Measurements from ENCODE around the gene RUNX1.
"Not testable (repeated sequence)": the region's sequence is repeated elsewhere in the genome, so short reads cannot be mapped to it uniquely, and the experiment has no call there.

Gene RUNX1

GRCh38 chr21:34967509-34968289 is 81.4 kb downstream of the RUNX1 start:
- 90% methylated on average over 10 of the region's 10 CpGs for WGBS
- Histone ChIP-seq H3K36me3 (ENCODE audit: insufficient read depth, low read length) (no peaks in the 10 kb centered on the region), H3K4me3 (ENCODE audit: low read length) (no peak overlapping the region), H3K4me1 (ENCODE audit: insufficient read depth, low read length) (no peaks in the 10 kb centered on the region), H3K27me3 (ENCODE audit: insufficient read depth, low read length) (no peaks in the 10 kb centered on the region), H3K27ac (ENCODE audit: low read depth, low read length) (no peak overlapping the region), H3K9me3 (ENCODE audit: insufficient read depth, low read depth, low read length) (no peaks in the 10 kb centered on the region), H3K9ac (ENCODE audit: low read depth, low read length) (no peak overlapping the region)

- H3K27ac ChIP-seq (ENCODE audit: low read depth, low read length) = not testable (repeated sequence)
- WGBS = 96% methylated on average over 11 of the region's 11 CpGs
Observed at GRCh38 chr21:34966881-34967280, 82.2 kb downstream of the RUNX1 start.

GRCh38 chr21:34965200-34966174 is 83.6 kb downstream of the RUNX1 start:
- WGBS = 94% methylated on average over 10 of the region's 10 CpGs
- H3K36me3 ChIP-seq (ENCODE audit: insufficient read depth, low read length) = no peaks in the 10 kb centered on the region
- H3K4me1 ChIP-seq (ENCODE audit: insufficient read depth, low read length) = no peaks in the 10 kb centered on the region
- H3K9me3 ChIP-seq (ENCODE audit: insufficient read depth, low read depth, low read length) = no peaks in the 10 kb centered on the region
- H3K27me3 ChIP-seq (ENCODE audit: insufficient read depth, low read length) = no peaks in the 10 kb centered on the region
- H3K4me3 ChIP-seq (ENCODE audit: low read length) = no peak overlapping the region
- H3K9ac ChIP-seq (ENCODE audit: low read depth, low read length) = no peak overlapping the region
- no peak overlapping the region for H3K27ac ChIP-seq (ENCODE audit: low read depth, low read length)

More at GRCh38 chr21:34966881-34967280, 82.2 kb downstream of the RUNX1 start:
- H3K9ac ChIP-seq (ENCODE audit: low read depth, low read length); H3K4me3 ChIP-seq (ENCODE audit: low read length); H3K9me3 ChIP-seq (ENCODE audit: insufficient read depth, low read depth, low read length); H3K27me3 ChIP-seq (ENCODE audit: insufficient read depth, low read length); H3K36me3 ChIP-seq (ENCODE audit: insufficient read depth, low read length); H3K4me1 ChIP-seq (ENCODE audit: insufficient read depth, low read length): not testable (repeated sequence)

- Histone ChIP-seq H3K9ac (ENCODE audit: low read depth, low read length) (no peak overlapping the region), H3K27me3 (ENCODE audit: insufficient read depth, low read length) (no peaks in the 10 kb centered on the region)
- WGBS = 91% methylated on average over 16 of the region's 16 CpGs
Observed at GRCh38 chr21:34962586-34963222, 86.4 kb downstream of the RUNX1 start.

GRCh38 chr21:34962136-34962535 is 87.0 kb downstream of the RUNX1 start:
- no peak overlapping the region for H3K27ac ChIP-seq (ENCODE audit: low read depth, low read length)
- H3K27me3 ChIP-seq (ENCODE audit: insufficient read depth, low read length) = no peaks in the 10 kb centered on the region
- H3K4me3 ChIP-seq (ENCODE audit: low read length) = no peak overlapping the region
- no peak overlapping the region for H3K9ac ChIP-seq (ENCODE audit: low read depth, low read length)
- H3K36me3 ChIP-seq (ENCODE audit: insufficient read depth, low read length) = no peaks in the 10 kb centered on the region
- no peaks in the 10 kb centered on the region for H3K9me3 ChIP-seq (ENCODE audit: insufficient read depth, low read depth, low read length)
- 85% methylated on average over 2 of the region's 2 CpGs for WGBS
- no peaks in the 10 kb centered on the region for H3K4me1 ChIP-seq (ENCODE audit: insufficient read depth, low read length)

More at GRCh38 chr21:34962586-34963222, 86.4 kb downstream of the RUNX1 start:
- no peaks in the 10 kb centered on the region for H3K36me3 ChIP-seq (ENCODE audit: insufficient read depth, low read length)
- H3K9me3 ChIP-seq (ENCODE audit: insufficient read depth, low read depth, low read length) = no peaks in the 10 kb centered on the region
- no peaks in the 10 kb centered on the region for H3K4me1 ChIP-seq (ENCODE audit: insufficient read depth, low read length)
- no peak overlapping the region for H3K27ac ChIP-seq (ENCODE audit: low read depth, low read length)
- no peak overlapping the region for H3K4me3 ChIP-seq (ENCODE audit: low read length)

GRCh38 chr21:34960687-34961086 is 88.4 kb downstream of the RUNX1 start:
- no peak overlapping the region for H3K4me3 ChIP-seq (ENCODE audit: low read length)
- no peak overlapping the region for H3K27ac ChIP-seq (ENCODE audit: low read depth, low read length)
- no peaks in the 10 kb centered on the region for H3K27me3 ChIP-seq (ENCODE audit: insufficient read depth, low read length)
- H3K9ac ChIP-seq (ENCODE audit: low read depth, low read length) = no peak overlapping the region
- no peaks in the 10 kb centered on the region for H3K4me1 ChIP-seq (ENCODE audit: insufficient read depth, low read length)
- no peaks in the 10 kb centered on the region for H3K36me3 ChIP-seq (ENCODE audit: insufficient read depth, low read length)
- no peaks in the 10 kb centered on the region for H3K9me3 ChIP-seq (ENCODE audit: insufficient read depth, low read depth, low read length)
- WGBS = 45% methylated on average over 1 of the region's 2 CpGs

GRCh38 chr21:34959607-34960006 is 89.5 kb downstream of the RUNX1 start:
- Histone ChIP-seq H3K27ac (ENCODE audit: low read depth, low read length) (no peak overlapping the region), H3K4me3 (ENCODE audit: low read length) (no peak overlapping the region), H3K4me1 (ENCODE audit: insufficient read depth, low read length) (no peaks in the 10 kb centered on the region), H3K9ac (ENCODE audit: low read depth, low read length) (no peak overlapping the region), H3K9me3 (ENCODE audit: insufficient read depth, low read depth, low read length) (no peaks in the 10 kb centered on the region), H3K27me3 (ENCODE audit: insufficient read depth, low read length) (no peaks in the 10 kb centered on the region), H3K36me3 (ENCODE audit: insufficient read depth, low read length) (no peaks in the 10 kb centered on the region)
- WGBS = 94% methylated on average over 1 of the region's 1 CpG

- no peaks in the 10 kb centered on the region for H3K27me3 ChIP-seq (ENCODE audit: insufficient read depth, low read length)
- H3K36me3 ChIP-seq (ENCODE audit: insufficient read depth, low read length) = no peaks in the 10 kb centered on the region
- H3K4me3 ChIP-seq (ENCODE audit: low read length) = no peak overlapping the region
- no peaks in the 10 kb centered on the region for H3K9me3 ChIP-seq (ENCODE audit: insufficient read depth, low read depth, low read length)
- H3K4me1 ChIP-seq (ENCODE audit: insufficient read depth, low read length) = no peaks in the 10 kb centered on the region; the same call in 1 of the 2 replicates
- no peak overlapping the region for H3K27ac ChIP-seq (ENCODE audit: low read depth, low read length)
- 92% methylated on average over 4 of the region's 4 CpGs for WGBS
- no peak overlapping the region for H3K9ac ChIP-seq (ENCODE audit: low read depth, low read length)
Observed at GRCh38 chr21:34958040-34958439, 91.1 kb downstream of the RUNX1 start.

- Histone ChIP-seq H3K27ac (ENCODE audit: low read depth, low read length) (no peak overlapping the region), H3K36me3 (ENCODE audit: insufficient read depth, low read length) (no peaks in the 10 kb centered on the region), H3K9ac (ENCODE audit: low read depth, low read length) (no peak overlapping the region), H3K4me1 (ENCODE audit: insufficient read depth, low read length) (no peaks in the 10 kb centered on the region; the same call in 1 of the 2 replicates), H3K9me3 (ENCODE audit: insufficient read depth, low read depth, low read length) (no peaks in the 10 kb centered on the region), H3K27me3 (ENCODE audit: insufficient read depth, low read length) (no peaks in the 10 kb centered on the region), H3K4me3 (ENCODE audit: low read length) (no peak overlapping the region)
- WGBS = 93% methylated on average over 10 of the region's 11 CpGs
Observed at GRCh38 chr21:34956416-34957316, 92.4 kb downstream of the RUNX1 start.

GRCh38 chr21:34953950-34954349 is 95.2 kb downstream of the RUNX1 start:
- H3K9me3 ChIP-seq (ENCODE audit: insufficient read depth, low read depth, low read length) = no peaks in the 10 kb centered on the region
- no peaks in the 10 kb centered on the region; the same call in 1 of the 2 replicates for H3K4me1 ChIP-seq (ENCODE audit: insufficient read depth, low read length)
- no peak overlapping the region for H3K4me3 ChIP-seq (ENCODE audit: low read length)
- H3K36me3 ChIP-seq (ENCODE audit: insufficient read depth, low read length) = no peaks in the 10 kb centered on the region
- H3K27me3 ChIP-seq (ENCODE audit: insufficient read depth, low read length) = no peaks in the 10 kb centered on the region
- H3K27ac ChIP-seq (ENCODE audit: low read depth, low read length) = no peak overlapping the region
- H3K9ac ChIP-seq (ENCODE audit: low read depth, low read length) = no peak overlapping the region

Data from HUES64 (cell line).